EH (cell line): ENCODE results near the gene CNTF.

ENCODE experiments used
- DNase-seq: peaks from one replicate; pipeline ENCODE4 v3.0.0-alpha.2; 2015; ENCODE audit warnings: low read depth

The CNTF gene

GRCh38 chr11:58641803-58642581 is 19.5 kb downstream of the CNTF start:
- no peak for DNase-seq

DNA sequence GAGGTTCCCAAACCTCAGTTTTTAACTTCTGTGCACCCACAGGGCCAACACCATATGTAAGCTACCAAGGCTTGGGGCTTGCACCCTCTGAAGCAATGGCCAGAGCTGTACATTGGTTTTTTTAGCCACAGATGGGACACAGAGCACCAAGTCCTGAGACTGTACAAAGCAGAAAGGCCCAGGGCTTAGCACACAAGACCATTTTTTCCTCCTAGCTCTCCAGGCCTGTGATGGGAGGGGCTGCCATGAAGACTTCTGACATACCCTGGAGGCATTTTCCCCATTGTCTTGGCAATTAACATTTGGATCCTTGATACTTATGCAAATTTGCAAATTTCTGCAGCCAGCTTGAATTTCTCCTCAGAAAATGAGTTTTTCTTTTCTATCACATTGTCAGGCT is 23.4 kb downstream of the CNTF start:
- DNase-seq, result no peak

GRCh38 chr11:58647141-58647699 is 24.8 kb downstream of the CNTF start:
- no peak for DNase-seq

DNA sequence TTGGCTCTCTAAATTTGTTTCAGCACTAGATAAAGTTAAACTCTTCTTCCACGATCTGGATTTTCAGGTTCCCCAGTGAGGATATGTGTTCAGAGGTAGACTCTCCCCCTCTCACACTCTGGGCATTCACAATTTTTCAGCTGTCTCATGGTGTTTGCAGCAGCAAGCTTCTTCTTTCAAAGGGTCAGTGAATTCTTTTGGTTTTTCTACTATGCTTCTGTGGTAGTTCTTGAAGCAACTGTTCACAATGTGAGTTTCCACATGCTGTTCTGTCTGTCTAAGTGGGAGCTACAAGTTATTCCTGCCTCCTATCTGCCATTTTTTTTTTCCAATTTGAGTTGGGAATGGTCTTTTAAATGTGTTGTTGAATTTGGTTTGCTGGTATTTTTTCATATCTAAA is 25.4 kb downstream of the CNTF start:
- no peak for DNase-seq

DNA sequence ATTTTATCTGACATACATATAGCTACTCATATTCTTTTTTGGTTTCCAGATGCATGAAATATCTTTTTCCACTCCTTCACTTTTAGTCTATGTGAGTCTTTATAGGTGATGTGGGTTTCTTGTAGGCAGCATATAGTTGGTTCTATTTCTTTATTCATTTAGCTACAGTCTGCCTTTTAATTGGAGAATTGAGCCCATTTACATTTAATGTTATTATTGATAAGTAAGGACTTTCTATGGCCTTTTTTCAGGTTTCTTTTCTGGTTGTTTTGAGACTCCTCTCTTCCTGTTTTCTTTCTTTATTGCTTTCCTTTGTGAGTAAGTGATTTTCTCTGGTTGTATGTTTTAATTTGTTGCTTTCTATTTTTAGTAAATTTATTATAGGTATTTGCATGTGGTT is 27.2 kb downstream of the CNTF start:
- no peak for DNase-seq

DNA sequence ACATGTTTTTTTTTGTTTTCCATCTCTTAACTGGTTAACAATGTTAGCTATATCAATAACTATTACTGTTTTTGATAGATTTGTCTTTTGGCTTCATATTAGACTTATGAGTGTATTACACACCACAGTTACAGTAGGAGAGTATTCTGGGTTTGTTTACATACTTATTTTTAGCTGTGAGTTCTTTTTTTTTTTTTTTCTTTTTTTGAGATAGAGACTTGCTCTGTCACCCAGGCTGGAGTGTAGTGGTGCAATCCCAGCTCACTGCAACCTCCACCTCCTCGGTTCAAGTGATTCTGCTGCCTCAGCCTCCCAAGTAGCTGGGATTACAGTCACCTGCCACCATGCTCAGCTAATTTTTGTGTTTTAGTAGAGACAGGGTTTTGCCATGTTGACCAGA is 28.0 kb downstream of the CNTF start:
- DNase-seq, result no peak

DNA sequence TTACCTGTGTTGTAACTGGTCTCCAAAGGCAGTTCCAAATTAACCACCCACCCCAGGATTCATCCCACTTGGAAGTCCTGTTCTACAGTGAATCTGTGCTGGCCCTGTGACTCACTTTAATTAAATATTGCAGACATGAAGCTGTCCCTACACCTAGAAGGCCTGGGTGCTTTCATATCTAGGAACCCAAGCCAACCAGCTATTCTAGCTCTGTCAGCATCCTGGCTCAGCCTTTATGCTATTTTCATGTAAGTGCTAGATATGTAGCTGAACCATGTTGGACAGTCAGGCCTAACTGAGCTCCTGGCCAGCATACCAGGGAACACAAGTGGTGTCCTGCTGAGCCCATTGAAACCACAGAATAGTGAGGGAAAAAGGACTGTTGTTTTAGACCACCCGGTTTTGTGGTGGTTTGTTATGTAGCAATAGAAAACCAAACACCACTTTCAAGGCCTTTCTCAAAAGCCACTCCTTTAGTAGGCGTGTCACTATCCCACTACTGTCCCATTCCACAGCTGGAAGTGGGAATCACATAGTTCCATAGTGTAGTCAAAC is 30.3 kb downstream of the CNTF start:
- no peak for DNase-seq

DNA sequence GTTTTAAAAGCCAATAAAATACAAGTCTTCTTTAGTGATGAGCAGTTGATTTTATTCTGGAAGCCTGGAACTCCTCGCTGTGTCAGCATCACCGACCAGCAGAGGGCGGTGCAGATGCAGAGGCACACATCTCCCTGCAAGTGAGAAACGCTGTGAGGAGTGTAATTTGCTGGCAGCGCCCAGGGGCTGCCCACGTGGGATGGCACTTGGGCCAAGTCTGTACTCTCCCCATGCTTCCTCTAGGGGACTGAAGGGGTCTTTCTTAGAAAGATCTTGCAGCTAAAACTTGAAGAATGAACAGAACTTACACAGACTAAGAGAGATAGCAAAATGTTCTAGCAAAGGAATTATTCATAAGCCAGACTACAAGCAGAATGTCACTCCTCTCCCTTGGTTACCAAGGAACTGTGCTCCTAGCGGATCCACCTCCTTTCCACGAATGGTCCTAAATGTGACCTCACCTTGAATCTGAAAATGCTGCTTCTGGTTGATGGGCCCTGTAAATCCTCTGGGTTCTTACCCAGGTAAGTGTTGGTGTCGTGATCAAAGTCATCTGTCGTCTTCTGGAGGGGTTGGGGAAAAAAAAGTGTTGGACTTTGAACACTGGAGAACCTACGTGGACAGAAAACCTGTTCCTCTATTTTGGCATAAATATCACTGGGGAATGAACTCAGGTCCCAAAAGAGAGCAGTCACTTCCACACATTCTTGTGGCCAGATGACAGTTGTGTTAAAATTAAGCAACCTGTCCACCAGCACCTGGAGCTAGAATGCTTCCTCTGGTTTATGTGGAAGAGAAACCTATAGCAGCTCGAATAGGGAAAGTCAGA is 31.8 kb downstream of the CNTF start:
- peak; percentile 73 for DNase-seq

- no peak for DNase-seq
Measured at GRCh38 chr11:58654908-58655296, 32.4 kb downstream of the CNTF start.

- DNase-seq, result no peak
Measured at GRCh38 chr11:58656348-58656747, 33.9 kb downstream of the CNTF start.

GRCh38 chr11:58658623-58659022 is 36.2 kb downstream of the CNTF start:
- DNase-seq, result no peak

DNA sequence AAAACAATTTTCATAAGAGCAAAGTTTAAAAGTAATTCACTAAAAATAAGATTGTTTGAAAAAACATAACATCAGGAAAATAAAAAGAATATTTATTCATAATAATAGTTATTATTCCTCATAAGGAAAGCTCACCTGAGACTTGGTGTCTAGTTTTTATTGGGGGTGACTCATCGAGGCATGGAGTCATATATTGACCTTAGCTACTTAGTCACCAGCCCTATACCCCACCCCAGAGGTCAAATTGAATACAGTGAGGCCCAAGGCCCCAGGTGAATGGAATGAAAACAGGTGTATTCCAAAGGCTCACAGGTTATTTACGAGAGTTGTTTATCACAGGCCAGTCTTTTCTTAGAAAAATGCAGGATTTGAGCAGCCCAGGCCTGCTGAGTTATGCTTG is 36.9 kb downstream of the CNTF start:
- no peak for DNase-seq

DNA sequence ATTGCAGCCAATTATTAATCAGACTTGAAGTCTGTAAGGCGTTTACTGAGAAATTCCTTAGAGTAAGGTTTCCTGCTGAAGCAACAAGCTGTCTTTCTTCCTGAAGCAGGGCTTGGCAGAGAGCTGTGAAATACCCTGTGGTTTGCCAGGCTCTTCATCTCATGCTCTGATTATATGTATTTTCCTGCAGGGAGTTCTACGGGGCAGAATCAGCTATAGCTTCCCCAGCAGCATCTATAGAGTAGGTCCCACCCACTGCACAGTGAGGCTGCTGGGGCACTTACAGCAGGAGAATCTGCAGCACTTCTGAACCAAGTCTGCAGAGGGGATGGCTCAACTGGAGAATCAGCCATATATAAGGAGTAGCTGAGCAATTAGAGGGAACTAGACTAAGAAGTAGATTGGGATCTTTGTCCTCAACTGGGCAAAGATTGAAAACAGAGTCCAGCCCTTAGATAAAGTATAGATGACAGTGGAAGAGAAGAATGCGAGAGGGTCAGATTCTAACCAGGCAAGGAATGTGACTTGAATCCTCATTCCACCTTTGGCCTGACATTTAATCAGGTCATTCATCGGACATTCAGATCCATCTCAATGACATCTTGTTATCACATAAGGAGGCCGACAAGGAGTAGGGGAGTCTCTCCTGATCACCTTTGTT is 37.6 kb downstream of the CNTF start:
- DNase-seq, result no peak

GRCh38 chr11:58671983-58672633 is 49.6 kb downstream of the CNTF start:
- no peak for DNase-seq

GRCh38 chr11:58674609-58675008 is 52.1 kb downstream of the CNTF start:
- DNase-seq, result no peak
